Smooth muscle cell (in vitro differentiated cells): ENCODE data around the gene NCKAP1. TPM values are rescaled to one million over a fixed set of nuclear protein-coding genes. Genes with fewer than 3 reads are reported as not detected.

Experiments used
- DNase-seq: peaks from one replicate; lab custom pipeline; 2025; ENCODE audit not compliant: unreplicated experiment; lab: John Stamatoyannopoulos, UW
- H2AFZ ChIP-seq: fragments of 200-600 bp; sonication (generic); 2 replicates; pipeline ENCODE4 v1.6.0; 2016; ENCODE audit warnings: antibody characterized with exemption, low read depth, mild to moderate bottlenecking
- H3F3A ChIP-seq: fragments of 200-600 bp; sonication (generic); 2 replicates; pipeline ENCODE4 v1.6.0; 2017; ENCODE audit warnings: antibody characterized with exemption, low read depth
- H3K27ac ChIP-seq: fragments of 200-600 bp; sonication (generic); 2 replicates; pipeline ENCODE4 v1.5.1; 2016; ENCODE audit warnings: low read depth, mild to moderate bottlenecking
- H3K27me3 ChIP-seq: fragments of 200-600 bp; sonication (generic); 2 replicates; pipeline ENCODE4 v1.6.1; 2016; ENCODE audit warnings: low read depth, mild to moderate bottlenecking
- H3K36me3 ChIP-seq: fragments of 200-600 bp; sonication (generic); 2 replicates; pipeline ENCODE4 v1.5.1; 2016; ENCODE audit warnings: low read depth
- H3K4me1 ChIP-seq: fragments of 200-600 bp; sonication (generic); 2 replicates; pipeline ENCODE4 v1.5.1; 2016; ENCODE audit warnings: low read depth
- H3K4me2 ChIP-seq: fragments of 200-600 bp; sonication (generic); 2 replicates; pipeline ENCODE4 v1.6.0; 2016; ENCODE audit warnings: mild to moderate bottlenecking
- H3K4me3 ChIP-seq: fragments of 200-600 bp; sonication (generic); 2 replicates; pipeline ENCODE4 v1.5.1; 2016; ENCODE audit warnings: mild to moderate bottlenecking
- H3K79me2 ChIP-seq: fragments of 200-600 bp; sonication (generic); 2 replicates; pipeline ENCODE4 v1.6.0; 2016; ENCODE audit warnings: low read depth, mild to moderate bottlenecking
- H3K9ac ChIP-seq: fragments of 200-600 bp; sonication (generic); 2 replicates; pipeline ENCODE4 v1.6.0; 2016; ENCODE audit warnings: low read depth
- H3K9me3 ChIP-seq: fragments of 200-600 bp; sonication (generic); replicated peaks from 2 replicates; pipeline ENCODE4 v1.5.1; 2016; ENCODE audit warnings: low read depth
- H4K20me1 ChIP-seq: fragments of 200-600 bp; sonication (generic); 2 replicates; pipeline ENCODE4 v1.6.0; 2016; ENCODE audit warnings: low read depth
- WGBS: methylation state at CpG from one replicate; pipeline ENCODE4 v1.1.7; 2016; ENCODE audit warnings: low lambda C conversion rate; 5-methylcytosine and 5-hydroxymethylcytosine counted together
- polyA plus RNA-seq: library from polyadenylated mRNA; unstranded; fragments of >200 nt; fragmentation: Nextera tagmentation; extraction: Ambion mirVana; gene quantifications from 2 replicates; pipeline ENCODE4 v1.2.1, GENCODE V29; 2016
- total RNA-seq: library from RNA; depleted of rRNA; stranded (reverse); fragments of >200 nt; gene quantifications from 2 replicates; pipeline ENCODE4 v1.2.3, GENCODE V29; 2014
- TF ChIP-seq, protein P1 (sequence below): fragments of 200-600 bp; sonication (generic); IDR thresholded peaks from 2 replicates; pipeline ENCODE4 v1.5.1; 2017; ENCODE audit warnings: borderline replicate concordance, mild to moderate bottlenecking, antibody characterized with exemption; ENCODE audit not compliant: insufficient read depth, poor library complexity, severe bottlenecking

The NCKAP1 gene
- total and polyA plus RNA-seq, 2 experiments from 2014 or later: 54.2 to 209 TPM

DNA sequence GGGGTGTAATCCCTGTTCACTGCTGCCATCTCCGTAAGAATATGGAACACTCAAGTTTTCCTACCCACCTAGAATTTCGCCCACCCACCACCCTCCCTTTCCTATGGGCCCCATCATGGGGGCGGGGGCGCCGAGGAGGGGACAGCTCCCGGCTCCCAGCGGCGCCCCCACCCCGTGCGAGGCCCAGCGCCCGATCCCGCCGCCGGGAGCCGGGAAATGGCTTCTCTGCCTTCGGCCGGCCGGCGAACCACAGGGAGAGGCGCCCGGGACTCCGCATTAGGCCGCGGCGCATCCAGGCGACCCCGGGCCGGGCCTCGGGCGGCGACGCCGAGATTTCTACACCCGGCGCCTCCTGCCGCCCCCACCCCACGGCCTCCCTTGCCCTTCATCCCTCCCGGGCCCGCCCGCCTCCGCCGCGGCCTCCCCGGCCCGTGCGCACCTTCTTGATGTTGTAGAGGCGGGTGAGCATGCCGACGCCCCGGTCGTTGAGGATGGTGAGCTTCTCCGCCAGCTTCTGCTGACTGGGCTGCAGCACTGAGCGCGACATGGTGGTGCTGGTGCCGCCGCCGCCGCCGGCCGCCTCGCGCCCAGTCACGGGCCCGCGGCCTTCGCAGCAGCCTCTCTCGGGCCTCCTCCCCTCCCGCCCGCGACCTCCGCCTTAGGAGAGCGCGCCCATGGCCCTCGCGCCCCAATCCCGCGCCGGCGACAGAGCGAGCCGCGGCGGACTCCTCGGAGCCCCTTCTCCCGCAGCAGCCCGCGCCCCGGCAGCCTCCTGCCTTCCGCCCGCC, 510 bp downstream of the NCKAP1 start:
- Histone ChIP-seq H3K4me2 (peak overlapping the region; percentile 87), H3K36me3 (no peaks in the 10 kb centered on the region), H3F3A (peaks cover 16% of the 10 kb centered on the region), H3K9ac (peak overlapping the region; percentile 95), H3K4me3 (peak overlapping the region; percentile 64), H3K9me3 (no peaks in the 10 kb centered on the region), H3K79me2 (peaks cover 48% of the 10 kb centered on the region), H3K27ac (peak overlapping the region; percentile 93), H4K20me1 (peaks cover 44% of the 10 kb centered on the region), H2AFZ (peak overlapping the region; percentile 48), H3K27me3 (no peaks in the 10 kb centered on the region), H3K4me1 (peaks cover 37% of the 10 kb centered on the region)
- under 1% methylated on average over 47 of the region's 91 CpGs for WGBS
- TF ChIP-seq, protein P1, sequence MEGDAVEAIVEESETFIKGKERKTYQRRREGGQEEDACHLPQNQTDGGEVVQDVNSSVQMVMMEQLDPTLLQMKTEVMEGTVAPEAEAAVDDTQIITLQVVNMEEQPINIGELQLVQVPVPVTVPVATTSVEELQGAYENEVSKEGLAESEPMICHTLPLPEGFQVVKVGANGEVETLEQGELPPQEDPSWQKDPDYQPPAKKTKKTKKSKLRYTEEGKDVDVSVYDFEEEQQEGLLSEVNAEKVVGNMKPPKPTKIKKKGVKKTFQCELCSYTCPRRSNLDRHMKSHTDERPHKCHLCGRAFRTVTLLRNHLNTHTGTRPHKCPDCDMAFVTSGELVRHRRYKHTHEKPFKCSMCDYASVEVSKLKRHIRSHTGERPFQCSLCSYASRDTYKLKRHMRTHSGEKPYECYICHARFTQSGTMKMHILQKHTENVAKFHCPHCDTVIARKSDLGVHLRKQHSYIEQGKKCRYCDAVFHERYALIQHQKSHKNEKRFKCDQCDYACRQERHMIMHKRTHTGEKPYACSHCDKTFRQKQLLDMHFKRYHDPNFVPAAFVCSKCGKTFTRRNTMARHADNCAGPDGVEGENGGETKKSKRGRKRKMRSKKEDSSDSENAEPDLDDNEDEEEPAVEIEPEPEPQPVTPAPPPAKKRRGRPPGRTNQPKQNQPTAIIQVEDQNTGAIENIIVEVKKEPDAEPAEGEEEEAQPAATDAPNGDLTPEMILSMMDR: no peak
- peak; percentile 37 for DNase-seq

DNA sequence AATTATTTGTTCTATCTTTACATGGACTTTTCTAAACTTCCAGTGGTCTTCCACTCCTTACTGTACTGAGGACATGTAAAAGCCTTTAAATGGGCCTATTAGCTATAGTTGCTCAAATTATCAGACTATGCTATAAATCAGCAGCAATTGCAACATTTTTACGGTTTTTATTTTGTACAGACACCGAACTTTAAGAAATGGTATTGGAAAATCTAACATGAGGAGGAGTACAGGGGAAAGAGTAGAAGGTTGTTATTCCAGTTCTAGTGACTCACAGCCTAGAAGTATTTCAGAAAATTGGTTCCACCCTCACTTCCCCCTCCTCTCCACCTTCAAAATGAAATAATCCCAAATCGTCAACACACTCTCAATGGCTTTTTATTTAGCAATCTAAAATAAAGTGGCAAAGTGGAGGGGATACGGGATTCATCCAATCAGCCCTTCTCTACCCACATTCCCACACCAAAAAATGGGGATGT, 1.1 kb downstream of the NCKAP1 start:
- H3F3A ChIP-seq: peaks cover 16% of the 10 kb centered on the region
- TF ChIP-seq, protein P1: no peak
- peak overlapping the region; percentile 93 for H3K27ac ChIP-seq
- H3K4me2 ChIP-seq: peak overlapping the region; percentile 87
- H3K4me3 ChIP-seq: peak overlapping the region; percentile 64
- H3K79me2 ChIP-seq: peaks cover 54% of the 10 kb centered on the region
- H4K20me1 ChIP-seq: peaks cover 50% of the 10 kb centered on the region
- H3K4me1 ChIP-seq: peaks cover 41% of the 10 kb centered on the region
- WGBS: under 1% methylated on average over 4 of the region's 4 CpGs
- peak overlapping the region; percentile 48 for H2AFZ ChIP-seq
- H3K27me3 ChIP-seq: no peaks in the 10 kb centered on the region
- no peaks in the 10 kb centered on the region for H3K36me3 ChIP-seq
- H3K9me3 ChIP-seq: no peaks in the 10 kb centered on the region
- no peak for DNase-seq
- peak overlapping the region; percentile 95 for H3K9ac ChIP-seq

DNA sequence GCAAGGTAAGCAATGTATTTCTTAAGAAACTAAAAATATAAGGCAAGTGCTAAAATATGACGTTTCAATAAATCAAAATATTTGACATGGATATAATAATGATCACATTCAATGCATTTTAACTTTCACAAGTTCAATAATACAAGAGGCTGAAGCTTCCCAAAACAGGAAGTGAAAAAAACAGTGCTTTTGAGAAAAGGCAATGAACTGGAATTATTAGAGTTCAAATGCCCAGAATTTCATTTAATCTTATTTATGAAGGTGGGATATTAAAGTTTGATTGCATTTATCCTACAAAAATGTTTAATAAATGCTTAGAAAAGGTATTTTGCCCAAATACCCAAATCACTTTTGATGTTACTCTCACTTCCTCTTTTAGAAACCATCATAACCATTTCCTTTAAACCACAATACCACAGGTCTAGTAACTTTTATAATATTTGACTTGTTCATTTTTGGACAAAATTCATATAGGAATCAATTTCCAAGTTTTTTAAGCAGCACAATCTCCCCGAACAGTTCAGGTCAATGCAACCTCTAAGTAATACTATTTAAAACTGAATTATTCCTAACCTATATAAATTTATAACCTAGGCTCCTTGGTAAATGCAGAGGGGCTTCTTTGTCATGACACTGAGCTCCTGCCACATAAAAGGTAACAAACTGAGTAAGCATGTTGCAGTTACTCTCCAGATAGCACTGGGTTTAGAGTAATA, 2.1 kb downstream of the NCKAP1 start:
- H3K27me3 ChIP-seq: no peaks in the 10 kb centered on the region
- no peaks in the 10 kb centered on the region for H3K36me3 ChIP-seq
- peaks cover 64% of the 10 kb centered on the region for H3K79me2 ChIP-seq
- H3K27ac ChIP-seq: peak overlapping the region; percentile 93
- H3K9ac ChIP-seq: peak overlapping the region; percentile 95
- no peak overlapping the region for H2AFZ ChIP-seq
- peaks cover 47% of the 10 kb centered on the region for H3K4me1 ChIP-seq
- no peaks in the 10 kb centered on the region for H3K9me3 ChIP-seq
- WGBS: 11% methylated on average over 2 of the region's 2 CpGs
- H3K4me2 ChIP-seq: peak overlapping the region; percentile 87
- H4K20me1 ChIP-seq: peaks cover 60% of the 10 kb centered on the region
- H3F3A ChIP-seq: peaks cover 16% of the 10 kb centered on the region
- DNase-seq: no peak
- TF ChIP-seq, protein P1: no peak
- peak overlapping the region; percentile 64 for H3K4me3 ChIP-seq
